SU-DHL-6 (cell line): Measurements from ENCODE around the gene MUC5AC.

Source experiments
- H2AFZ ChIP-seq: fragments of 200-600 bp; sonication (generic); 2 replicates; pipeline ENCODE4 v1.6.1; 2014; ENCODE audit warnings: low read depth, mild to moderate bottlenecking, moderate library complexity, mixed read lengths, antibody characterized with exemption, low read length; ENCODE audit not compliant: severe bottlenecking
- H3F3A ChIP-seq: fragments of 200-600 bp; shearing (Covaris generic); 2 replicates; pipeline ENCODE4 v1.6.0; 2016; ENCODE audit warnings: antibody characterized with exemption, mild to moderate bottlenecking; ENCODE audit not compliant: insufficient read depth
- H3K27ac ChIP-seq: fragments of 200-600 bp; sonication (generic); 2 replicates; pipeline ENCODE4 v1.5.1; 2016; ENCODE audit warnings: low read depth, mild to moderate bottlenecking, low read length, moderate library complexity, mixed read lengths
- H3K27me3 ChIP-seq: fragments of 200-600 bp; sonication (generic), shearing (Covaris generic); 2 replicates; pipeline ENCODE4 v1.6.0; 2014; ENCODE audit warnings: mild to moderate bottlenecking, low read length
- H3K36me3 ChIP-seq: fragments of 200-600 bp; sonication (generic); 2 replicates; pipeline ENCODE4 v1.6.1; 2014; ENCODE audit warnings: mild to moderate bottlenecking, low read length, mixed read lengths
- H3K4me2 ChIP-seq: fragments of 300-600, 200-600 bp; shearing (Covaris generic), sonication (generic); 2 replicates; pipeline ENCODE4 v1.6.0; 2014; ENCODE audit warnings: low read length, low read depth, mild to moderate bottlenecking; ENCODE audit not compliant: poor library complexity, severe bottlenecking
- H3K4me3 ChIP-seq: fragments of 200-600 bp; sonication (generic); 2 replicates; pipeline ENCODE4 v1.5.1; 2014; ENCODE audit warnings: antibody characterized with exemption, low read length, mild to moderate bottlenecking, mixed read lengths; ENCODE audit not compliant: insufficient read depth, poor library complexity, severe bottlenecking
- H3K79me2 ChIP-seq: fragments of 200-600 bp; sonication (generic); 2 replicates; pipeline ENCODE4 v1.6.1; 2014; ENCODE audit warnings: mild to moderate bottlenecking, low read length, moderate library complexity; ENCODE audit not compliant: insufficient read depth
- H3K9ac ChIP-seq: fragments of 200-600 bp; sonication (generic); 2 replicates; pipeline ENCODE4 v1.7.0; 2014; ENCODE audit warnings: mild to moderate bottlenecking, low read length
- H3K9me2 ChIP-seq: fragments of 200-600 bp; sonication (generic); replicated peaks from 2 replicates; pipeline ENCODE4 v1.6.1; 2014; ENCODE audit warnings: low read length; ENCODE audit not compliant: insufficient read depth
- H3K9me3 ChIP-seq: fragments of 200-600 bp; sonication (generic); 2 replicates; pipeline ENCODE4 v1.6.1; 2014; ENCODE audit warnings: low read length, mixed read lengths; ENCODE audit not compliant: insufficient read depth
- H4K20me1 ChIP-seq: fragments of 200-600 bp; sonication (generic); 2 replicates; pipeline ENCODE4 v1.6.1; 2014; ENCODE audit warnings: low read depth, mild to moderate bottlenecking, antibody characterized with exemption, low read length, moderate library complexity, mixed read lengths
- EZH2phosphoT487 ChIP-seq: fragments of 200-600 bp; sonication (generic), shearing (Covaris generic); conservative IDR thresholded peaks from 2 replicates; pipeline ENCODE4 v1.6.1; 2018; ENCODE audit warnings: mild to moderate bottlenecking, antibody characterized with exemption, low read length, moderate library complexity, mixed read lengths
- TF ChIP-seq, protein P1 (sequence below): fragments of 200-600 bp; sonication (generic); IDR thresholded peaks from one replicate; pipeline ENCODE4 v1.5.1; 2017; ENCODE audit warnings: antibody characterized with exemption, mild to moderate bottlenecking, low read length, moderate library complexity; ENCODE audit not compliant: insufficient read depth, poor library complexity, severe bottlenecking

Gene MUC5AC

DNA sequence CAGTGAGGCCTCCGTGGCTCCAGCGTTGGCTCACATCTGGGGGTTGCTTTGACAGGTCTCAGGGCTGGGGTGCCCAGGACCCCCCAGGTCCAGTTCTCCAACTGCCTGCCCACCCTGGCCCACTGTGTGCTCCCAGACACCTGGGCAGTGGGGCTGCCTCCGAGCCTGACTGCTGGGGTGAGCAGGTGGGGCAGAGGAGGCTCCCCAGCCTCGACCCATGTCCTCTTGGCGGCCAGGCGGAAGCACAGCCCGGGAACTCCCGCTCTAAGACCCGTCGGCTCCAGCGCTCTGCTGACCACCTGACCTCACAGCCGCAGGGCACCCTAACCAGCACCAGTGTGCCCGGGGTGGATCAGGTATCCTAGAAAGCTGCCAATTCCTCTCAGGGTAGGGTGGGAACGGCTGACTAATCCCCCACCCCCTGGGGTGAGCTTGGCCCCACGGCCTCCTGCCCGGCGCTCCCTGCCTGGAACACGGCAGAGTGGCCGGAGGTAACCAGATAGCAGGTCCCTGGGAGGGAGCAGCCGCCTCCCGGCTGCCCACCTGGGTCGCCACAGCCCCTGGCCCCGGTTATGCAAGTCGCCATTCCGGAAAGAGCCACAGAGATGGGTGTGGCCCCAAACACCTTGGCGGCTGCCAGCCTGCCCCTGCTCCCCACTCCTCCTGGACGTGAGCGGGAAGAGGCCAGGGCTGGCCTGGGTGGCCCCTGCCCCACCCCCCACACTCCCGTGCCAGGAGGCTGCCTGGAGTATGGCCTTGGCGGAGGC lies 45.9 kb downstream of the MUC5AC start:
- TF ChIP-seq, protein P1, sequence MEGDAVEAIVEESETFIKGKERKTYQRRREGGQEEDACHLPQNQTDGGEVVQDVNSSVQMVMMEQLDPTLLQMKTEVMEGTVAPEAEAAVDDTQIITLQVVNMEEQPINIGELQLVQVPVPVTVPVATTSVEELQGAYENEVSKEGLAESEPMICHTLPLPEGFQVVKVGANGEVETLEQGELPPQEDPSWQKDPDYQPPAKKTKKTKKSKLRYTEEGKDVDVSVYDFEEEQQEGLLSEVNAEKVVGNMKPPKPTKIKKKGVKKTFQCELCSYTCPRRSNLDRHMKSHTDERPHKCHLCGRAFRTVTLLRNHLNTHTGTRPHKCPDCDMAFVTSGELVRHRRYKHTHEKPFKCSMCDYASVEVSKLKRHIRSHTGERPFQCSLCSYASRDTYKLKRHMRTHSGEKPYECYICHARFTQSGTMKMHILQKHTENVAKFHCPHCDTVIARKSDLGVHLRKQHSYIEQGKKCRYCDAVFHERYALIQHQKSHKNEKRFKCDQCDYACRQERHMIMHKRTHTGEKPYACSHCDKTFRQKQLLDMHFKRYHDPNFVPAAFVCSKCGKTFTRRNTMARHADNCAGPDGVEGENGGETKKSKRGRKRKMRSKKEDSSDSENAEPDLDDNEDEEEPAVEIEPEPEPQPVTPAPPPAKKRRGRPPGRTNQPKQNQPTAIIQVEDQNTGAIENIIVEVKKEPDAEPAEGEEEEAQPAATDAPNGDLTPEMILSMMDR, result no peak
- TF ChIP-seq EZH2phosphoT487, result no peak
- no peak overlapping the region for H3K27ac ChIP-seq
- no peak overlapping the region for H3K4me2 ChIP-seq
- no peaks in the 10 kb centered on the region for H3K9me2 ChIP-seq
- H4K20me1 ChIP-seq, result no peaks in the 10 kb centered on the region
- no peaks in the 10 kb centered on the region; the same call in 1 of the 2 replicates for H3K9me3 ChIP-seq
- no peaks in the 10 kb centered on the region for H3F3A ChIP-seq
- no peaks in the 10 kb centered on the region for H3K79me2 ChIP-seq
- H3K9ac ChIP-seq, result no peak overlapping the region
- H3K4me3 ChIP-seq, result no peak overlapping the region
- H3K27me3 ChIP-seq, result no peaks in the 10 kb centered on the region
- H2AFZ ChIP-seq, result no peak overlapping the region
- H3K36me3 ChIP-seq, result no peaks in the 10 kb centered on the region

DNA sequence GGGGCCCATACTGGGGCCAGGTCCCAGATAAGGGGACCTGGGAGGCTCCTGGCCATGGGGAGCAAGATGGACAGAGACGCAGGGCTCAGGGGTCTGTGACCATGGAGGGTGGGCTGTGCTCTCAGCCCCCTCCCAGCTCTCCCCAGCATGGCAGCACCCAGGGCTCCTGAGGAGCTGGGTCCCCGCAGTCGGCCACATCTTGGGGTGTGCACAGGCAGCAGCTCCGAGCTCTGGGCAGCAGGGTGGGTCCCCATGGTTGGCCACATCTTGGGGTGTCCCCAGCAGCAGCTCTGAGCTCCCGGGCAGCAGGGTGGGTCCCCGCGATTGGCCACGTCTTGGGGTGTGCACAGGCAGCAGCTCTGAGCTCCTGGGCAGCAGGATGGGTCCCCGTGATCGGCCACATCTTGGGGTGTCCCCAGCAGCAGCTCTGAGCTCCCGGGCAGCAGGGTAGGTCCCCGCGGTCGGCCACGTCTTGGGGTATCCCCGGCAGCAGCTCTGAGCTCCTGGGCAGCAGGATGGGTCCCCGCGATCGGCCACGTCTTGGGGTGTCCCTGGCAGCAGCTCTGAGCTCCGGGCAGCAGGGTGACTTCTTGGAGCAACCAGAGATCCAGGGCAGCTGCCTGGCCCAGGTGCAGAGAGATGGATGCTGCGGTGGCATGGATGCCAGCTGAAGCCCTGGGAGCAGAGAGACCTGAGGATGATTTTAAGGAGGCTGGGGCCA lies 46.8 kb downstream of the MUC5AC start:
- H2AFZ ChIP-seq, result no peak overlapping the region
- H3K9ac ChIP-seq, result no peak overlapping the region
- H3K4me2 ChIP-seq, result no peak overlapping the region
- H3F3A ChIP-seq, result no peaks in the 10 kb centered on the region
- no peaks in the 10 kb centered on the region for H3K27me3 ChIP-seq
- H3K27ac ChIP-seq, result no peak overlapping the region
- no peaks in the 10 kb centered on the region for H3K9me2 ChIP-seq
- no peaks in the 10 kb centered on the region for H4K20me1 ChIP-seq
- TF ChIP-seq, protein P1, result no peak
- no peak for TF ChIP-seq EZH2phosphoT487
- H3K9me3 ChIP-seq, result no peaks in the 10 kb centered on the region; the same call in 1 of the 2 replicates
- no peaks in the 10 kb centered on the region for H3K36me3 ChIP-seq
- H3K4me3 ChIP-seq, result no peak overlapping the region
- no peaks in the 10 kb centered on the region for H3K79me2 ChIP-seq

DNA sequence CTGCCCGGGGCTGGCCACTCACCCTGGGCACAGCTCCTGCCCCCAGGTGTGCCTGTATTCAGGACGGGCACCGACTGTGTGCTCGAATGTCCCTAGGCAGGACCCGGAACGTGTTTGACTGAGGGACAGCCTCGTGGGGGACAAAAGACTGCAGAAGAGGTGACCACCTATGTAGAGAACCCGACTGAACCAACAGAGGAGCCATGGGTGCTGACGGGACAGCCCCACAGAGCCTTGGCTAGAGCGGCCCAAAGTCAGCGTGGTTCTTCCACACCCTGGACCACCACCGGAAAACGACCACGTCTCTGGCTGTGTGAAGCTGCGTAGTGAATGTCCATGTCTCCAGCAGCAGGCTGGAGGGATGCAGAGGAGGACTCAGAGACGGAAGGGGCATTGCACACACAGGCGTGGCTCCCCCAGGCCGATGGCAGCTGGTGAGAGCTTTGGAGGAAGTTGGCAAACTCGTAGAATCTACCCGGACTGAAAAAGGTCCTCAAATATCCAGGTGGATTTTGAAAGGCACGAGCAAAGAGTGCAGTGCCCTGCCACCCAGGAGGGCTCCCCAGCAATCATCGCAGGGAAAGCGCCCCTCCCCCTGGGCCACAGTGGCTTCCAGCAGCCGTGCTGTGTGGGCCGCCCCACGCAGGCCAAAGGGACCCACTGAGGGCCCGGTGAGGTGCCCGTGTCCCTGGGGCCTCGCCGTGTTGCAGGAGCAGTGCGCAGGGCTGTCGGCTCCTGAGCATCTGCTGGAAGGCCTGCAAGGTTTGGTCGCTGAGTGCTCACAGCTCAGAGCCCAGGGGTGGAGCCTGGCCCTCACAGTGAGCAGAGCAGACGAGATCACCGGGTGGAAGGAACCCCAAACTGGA lies 47.6 kb downstream of the MUC5AC start:
- no peaks in the 10 kb centered on the region for H3K79me2 ChIP-seq
- no peaks in the 10 kb centered on the region for H3K27me3 ChIP-seq
- no peak overlapping the region for H3K4me2 ChIP-seq
- no peaks in the 10 kb centered on the region for H3K36me3 ChIP-seq
- H3K9ac ChIP-seq, result no peak overlapping the region
- no peak overlapping the region for H2AFZ ChIP-seq
- H3F3A ChIP-seq, result no peaks in the 10 kb centered on the region
- no peak for TF ChIP-seq EZH2phosphoT487
- TF ChIP-seq, protein P1, result no peak
- H3K4me3 ChIP-seq, result no peak overlapping the region
- no peaks in the 10 kb centered on the region for H4K20me1 ChIP-seq
- H3K9me3 ChIP-seq, result no peaks in the 10 kb centered on the region; the same call in 1 of the 2 replicates
- H3K9me2 ChIP-seq, result no peaks in the 10 kb centered on the region
- no peak overlapping the region for H3K27ac ChIP-seq
